ENCODE data around the gene PAGE4. TPM values are rescaled to one million over a fixed set of nuclear protein-coding genes. Genes with fewer than 3 reads are reported as not detected.

The PAGE4 gene
- total and polyA plus RNA-seq, 9 of the 15 experiments (the other 6 are each of a cell fraction or from before 2014, with no cell fraction given) = 0.99 to 8.0 (median 3.9) TPM

DNA sequence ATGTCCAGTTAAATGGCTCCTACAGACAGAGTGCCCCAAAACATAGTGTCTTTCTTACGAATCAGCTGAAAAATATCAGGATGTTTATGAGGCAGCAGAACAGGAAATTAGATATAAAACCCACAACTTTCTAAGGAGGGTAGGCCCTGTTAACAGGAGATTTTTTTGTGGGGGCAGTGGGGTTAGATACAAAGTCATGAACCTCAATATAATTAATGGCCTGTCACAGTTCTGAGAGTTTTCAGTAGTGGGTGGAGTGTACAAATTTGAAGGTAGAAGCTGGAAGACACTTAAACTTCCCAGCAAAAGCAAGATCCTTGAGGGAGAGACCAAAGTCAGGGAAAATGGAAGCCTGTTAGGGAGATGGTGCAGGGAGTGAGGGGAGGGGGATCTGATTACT lies 17.4 kb downstream of the PAGE4 start:
- FAIRE-seq = no peak
- H3K36me3 ChIP-seq (ENCODE audit: control insufficient read depth, insufficient read depth, low read length) = no peaks in the 10 kb centered on the region
- no peak overlapping the region; the same call in 2 of the 3 replicates for H3K27ac ChIP-seq (ENCODE audit: extremely low read depth, low read depth, low read length)
- H3K4me2 ChIP-seq (ENCODE audit: insufficient read depth, low read length) = no peak overlapping the region
- ChIA-PET CTCF (ENCODE audit: low intra/inter-chr PET ratio) (no interaction called here), POLR2A (no interaction called here)
- ATAC-seq = no peak
- H3K4me1 ChIP-seq (replicated peaks in 1 of 2; ENCODE audit: control insufficient read depth in 2 of 2, insufficient read depth in 2 of 2, low read length in 2 of 2) = peaks cover 0 to 11% of the 10 kb centered on the region in 2 experiments; a peak in 2 of 5 replicates
- no peaks in the 10 kb centered on the region for H4K20me1 ChIP-seq (replicated peaks; ENCODE audit: control insufficient read depth, insufficient read depth, low read length)
- H3K9me1 ChIP-seq (ENCODE audit: control insufficient read depth, insufficient read depth, low read length) = no peaks in the 10 kb centered on the region
- peak overlapping the region; percentile 40; the same call in 1 of the 2 replicates for H2AFZ ChIP-seq (ENCODE audit: low read depth, low read length)
- H3K79me2 ChIP-seq (ENCODE audit: control insufficient read depth, insufficient read depth, low read length) = no peaks in the 10 kb centered on the region
- in situ Hi-C loops (cut with MboI) = no loop called here
- H3K27me3 ChIP-seq (ENCODE audit: control insufficient read depth in 2 of 2, insufficient read depth in 2 of 2, low read length in 2 of 2) = no peaks in the 10 kb centered on the region
- intact Hi-C loops (cut with micrococcal nuclease) = no loop called here
- H3K4me3 ChIP-seq = no peak overlapping the region
- H3K9me3 ChIP-seq (replicated peaks; ENCODE audit: control insufficient read depth, insufficient read depth, low read depth, low read length) = no peaks in the 10 kb centered on the region
- DNase-seq (ENCODE audit: extremely low read depth in 1 of 4, low spot score in 3 of 4) = no peak
- no TSS peak for BruUV-seq (replicated peaks)
- WGBS (ENCODE audit: insufficient coverage, low coverage, missing lambda C conversion rate) = 0% methylated on average over 1 of the region's 1 CpG
- peak overlapping the region in 1 of 2 experiments; percentile 25; a peak in 1 of 4 replicates for H3K9ac ChIP-seq (ENCODE audit: insufficient read depth in 1 of 2, low read depth in 2 of 2, low read length in 2 of 2)
- TF ChIP-seq CCNT2 (IDR thresholded peaks at IDR 0.05; ENCODE audit: borderline replicate concordance, extremely low read depth, insufficient read length, low read depth, low read length) (no peak), MCM2 (IDR thresholded peaks at IDR 0.05; ENCODE audit: low read depth) (no peak), ARID1B (IDR thresholded peaks at IDR 0.05) (0 out of 2 replicates have a peak, but pooled peaks have one; percentile 10), SNIP1 (IDR thresholded peaks at IDR 0.05; ENCODE audit: low read depth) (no peak), TEAD4 (IDR thresholded peaks at IDR 0.05; ENCODE audit: low read length) (no peak), TEAD4 (CRISPR knock-in tag; IDR thresholded peaks at IDR 0.05; ENCODE audit: borderline replicate concordance) (no peak), DNMT1 (IDR thresholded peaks at IDR 0.05) (no peak), KDM4B (IDR thresholded peaks at IDR 0.05; ENCODE audit: borderline replicate concordance in 2 of 2, low read depth in 1 of 2) (no peak), ZC3H8 (IDR thresholded peaks at IDR 0.05) (no peak), CCAR2 (IDR thresholded peaks at IDR 0.05; ENCODE audit: low read depth, low read length) (no peak), HNRNPH1 (optimal IDR thresholded peaks at IDR 0.05; ENCODE audit: low read depth, low read length) (no peak), TEAD1 (CRISPR knock-in tag; IDR thresholded peaks at IDR 0.05) (no peak), PHF20 (IDR thresholded peaks at IDR 0.05; ENCODE audit: partially characterized antibody) (no peak), PURB (CRISPR knock-in tag; IDR thresholded peaks at IDR 0.05; ENCODE audit: low read depth) (no peak), MEIS2 (IDR thresholded peaks at IDR 0.05; ENCODE audit: partially characterized antibody) (peak; percentile 81)
- TF ChIP-seq, protein P1, sequence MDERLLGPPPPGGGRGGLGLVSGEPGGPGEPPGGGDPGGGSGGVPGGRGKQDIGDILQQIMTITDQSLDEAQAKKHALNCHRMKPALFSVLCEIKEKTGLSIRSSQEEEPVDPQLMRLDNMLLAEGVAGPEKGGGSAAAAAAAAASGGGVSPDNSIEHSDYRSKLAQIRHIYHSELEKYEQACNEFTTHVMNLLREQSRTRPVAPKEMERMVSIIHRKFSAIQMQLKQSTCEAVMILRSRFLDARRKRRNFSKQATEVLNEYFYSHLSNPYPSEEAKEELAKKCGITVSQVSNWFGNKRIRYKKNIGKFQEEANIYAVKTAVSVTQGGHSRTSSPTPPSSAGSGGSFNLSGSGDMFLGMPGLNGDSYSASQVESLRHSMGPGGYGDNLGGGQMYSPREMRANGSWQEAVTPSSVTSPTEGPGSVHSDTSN (CRISPR knock-in tag; IDR thresholded peaks at IDR 0.05; ENCODE audit: low read depth) = no peak
- TF ChIP-seq, protein P1 (tag; conservative IDR thresholded peaks at IDR 0.05; ENCODE audit: low read depth) = peak; percentile 59
- TF ChIP-seq, protein P2, sequence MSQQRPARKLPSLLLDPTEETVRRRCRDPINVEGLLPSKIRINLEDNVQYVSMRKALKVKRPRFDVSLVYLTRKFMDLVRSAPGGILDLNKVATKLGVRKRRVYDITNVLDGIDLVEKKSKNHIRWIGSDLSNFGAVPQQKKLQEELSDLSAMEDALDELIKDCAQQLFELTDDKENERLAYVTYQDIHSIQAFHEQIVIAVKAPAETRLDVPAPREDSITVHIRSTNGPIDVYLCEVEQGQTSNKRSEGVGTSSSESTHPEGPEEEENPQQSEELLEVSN (IDR thresholded peaks at IDR 0.05; ENCODE audit: borderline replicate concordance in 1 of 2, extremely low read depth in 1 of 2, insufficient read depth in 1 of 2, insufficient read length in 1 of 2, low read depth in 1 of 2, low read length in 1 of 2, poor library complexity in 1 of 2, severe bottlenecking in 1 of 2) = no peak
- TF ChIP-seq, protein P3, sequence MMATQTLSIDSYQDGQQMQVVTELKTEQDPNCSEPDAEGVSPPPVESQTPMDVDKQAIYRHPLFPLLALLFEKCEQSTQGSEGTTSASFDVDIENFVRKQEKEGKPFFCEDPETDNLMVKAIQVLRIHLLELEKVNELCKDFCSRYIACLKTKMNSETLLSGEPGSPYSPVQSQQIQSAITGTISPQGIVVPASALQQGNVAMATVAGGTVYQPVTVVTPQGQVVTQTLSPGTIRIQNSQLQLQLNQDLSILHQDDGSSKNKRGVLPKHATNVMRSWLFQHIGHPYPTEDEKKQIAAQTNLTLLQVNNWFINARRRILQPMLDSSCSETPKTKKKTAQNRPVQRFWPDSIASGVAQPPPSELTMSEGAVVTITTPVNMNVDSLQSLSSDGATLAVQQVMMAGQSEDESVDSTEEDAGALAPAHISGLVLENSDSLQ (IDR thresholded peaks at IDR 0.05) = peak; percentile 66
